ENCODE data around the gene PIM1.

- TF ChIP-seq, protein P1, sequence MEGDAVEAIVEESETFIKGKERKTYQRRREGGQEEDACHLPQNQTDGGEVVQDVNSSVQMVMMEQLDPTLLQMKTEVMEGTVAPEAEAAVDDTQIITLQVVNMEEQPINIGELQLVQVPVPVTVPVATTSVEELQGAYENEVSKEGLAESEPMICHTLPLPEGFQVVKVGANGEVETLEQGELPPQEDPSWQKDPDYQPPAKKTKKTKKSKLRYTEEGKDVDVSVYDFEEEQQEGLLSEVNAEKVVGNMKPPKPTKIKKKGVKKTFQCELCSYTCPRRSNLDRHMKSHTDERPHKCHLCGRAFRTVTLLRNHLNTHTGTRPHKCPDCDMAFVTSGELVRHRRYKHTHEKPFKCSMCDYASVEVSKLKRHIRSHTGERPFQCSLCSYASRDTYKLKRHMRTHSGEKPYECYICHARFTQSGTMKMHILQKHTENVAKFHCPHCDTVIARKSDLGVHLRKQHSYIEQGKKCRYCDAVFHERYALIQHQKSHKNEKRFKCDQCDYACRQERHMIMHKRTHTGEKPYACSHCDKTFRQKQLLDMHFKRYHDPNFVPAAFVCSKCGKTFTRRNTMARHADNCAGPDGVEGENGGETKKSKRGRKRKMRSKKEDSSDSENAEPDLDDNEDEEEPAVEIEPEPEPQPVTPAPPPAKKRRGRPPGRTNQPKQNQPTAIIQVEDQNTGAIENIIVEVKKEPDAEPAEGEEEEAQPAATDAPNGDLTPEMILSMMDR (IDR thresholded peaks at IDR 0.05): no peak
- no peak for TF ChIP-seq ZFX (IDR thresholded peaks at IDR 0.05; ENCODE audit: borderline replicate concordance)
Observed at GRCh38 chr6:37122861-37123260, 47.1 kb upstream of the PIM1 start.

All from 22Rv1 (cell line).